AG09309 (cell line): ENCODE data around the gene MEI4.

Source experiments
- DNase-seq: peaks from one replicate; pipeline ENCODE4 v3.0.0-alpha.2; 2010; ENCODE audit warnings: low read depth
- H3K4me3 ChIP-seq: 2 replicates; pipeline ENCODE4 v1.5.1; 2011; ENCODE audit warnings: mild to moderate bottlenecking, low read depth, low read length, moderate library complexity; ENCODE audit not compliant: control insufficient read depth
- CTCF ChIP-seq: IDR thresholded peaks from 2 replicates; pipeline ENCODE4 v1.5.1; 2011; ENCODE audit warnings: mild to moderate bottlenecking, low read depth, low read length, inconsistent platforms; ENCODE audit not compliant: insufficient read depth, control insufficient read depth; ENCODE audit errors: missing control alignments

Gene MEI4

GRCh38 chr6:77972334-77972733 lies 319.5 kb downstream of the MEI4 start:
- no peak for TF ChIP-seq CTCF

More at GRCh38 chr6:77972334-77972733, 319.5 kb downstream of the MEI4 start:
- H3K4me3 ChIP-seq, result no peak overlapping the region
- DNase-seq, result no peak
